ENCODE measurements around the gene IGFBP7.
"Not testable (repeated sequence)": the region's sequence is repeated elsewhere in the genome, so short reads cannot be mapped to it uniquely, and the experiment has no call there.

IGFBP7 gene

GRCh38 chr4:57068237-57068981, 41.8 kb downstream of the IGFBP7 start:
- DNase-seq: no peak

GRCh38 chr4:57065730-57066482, 44.3 kb downstream of the IGFBP7 start:
- DNase-seq: no peak

GRCh38 chr4:57064811-57065711, 45.1 kb downstream of the IGFBP7 start:
- peak; percentile 38 for DNase-seq

- DNase-seq: no peak
Measured at GRCh38 chr4:57064120-57064519, 46.1 kb downstream of the IGFBP7 start.

- no peak for DNase-seq
Measured at GRCh38 chr4:57063518-57063917, 46.7 kb downstream of the IGFBP7 start.

- DNase-seq: no peak
Measured at GRCh38 chr4:57061395-57061794, 48.8 kb downstream of the IGFBP7 start.

- not testable (repeated sequence) for DNase-seq
Measured at GRCh38 chr4:57060717-57061067, 49.5 kb downstream of the IGFBP7 start.

GRCh38 chr4:57059890-57060716, 50.1 kb downstream of the IGFBP7 start:
- no peak for DNase-seq

GRCh38 chr4:57055886-57056285, 54.3 kb downstream of the IGFBP7 start:
- no peak for DNase-seq

GRCh38 chr4:57053508-57053907, 56.7 kb downstream of the IGFBP7 start:
- no peak for DNase-seq

- DNase-seq: no peak
Measured at GRCh38 chr4:57051524-57051923, 58.7 kb downstream of the IGFBP7 start.

GRCh38 chr4:57051095-57051494, 59.1 kb downstream of the IGFBP7 start:
- DNase-seq: no peak

GRCh38 chr4:57048590-57049304, 61.4 kb downstream of the IGFBP7 start:
- no peak for DNase-seq

GRCh38 chr4:57047046-57047445, 63.1 kb downstream of the IGFBP7 start:
- not testable (repeated sequence) for DNase-seq

GRCh38 chr4:57044996-57045395, 65.2 kb downstream of the IGFBP7 start:
- no peak for DNase-seq

GRCh38 chr4:57044279-57044678, 65.9 kb downstream of the IGFBP7 start:
- DNase-seq: no peak

GRCh38 chr4:57043347-57044251, 66.6 kb downstream of the IGFBP7 start:
- peak; percentile 88 for DNase-seq

GRCh38 chr4:57042711-57043169, 67.4 kb downstream of the IGFBP7 start:
- peak; percentile 74 for DNase-seq

- DNase-seq: no peak
Measured at GRCh38 chr4:57041020-57041419, 69.2 kb downstream of the IGFBP7 start.

GRCh38 chr4:57040510-57040909, 69.7 kb downstream of the IGFBP7 start:
- no peak for DNase-seq

Data from femur (tissue), 1 donor.